Mesothelial cell of epicardium (in vitro differentiated cells): ENCODE data around the gene OLFML2B. TPM values are rescaled to one million over a fixed set of nuclear protein-coding genes. Genes with fewer than 3 reads are reported as not detected.

Experiments
- DNase-seq, 2 experiments: peaks; one replicate each; pipeline ENCODE4 v3.0.0; 2021; ENCODE audit warnings: low spot score in 2 of 2; ENCODE audit not compliant: unreplicated experiment in 2 of 2
- H3K27ac Mint-ChIP-seq: 2 replicates; pipeline ENCODE4 v1.8.0; 2021; ENCODE audit warnings: mixed read lengths
- H3K27me3 Mint-ChIP-seq: 2 replicates; pipeline ENCODE4 v1.8.0; 2021; ENCODE audit warnings: low read depth, mixed read lengths
- H3K36me3 Mint-ChIP-seq: 2 replicates; pipeline ENCODE4 v1.8.0; 2021; ENCODE audit warnings: mixed read lengths
- H3K4me1 Mint-ChIP-seq: 2 replicates; pipeline ENCODE4 v1.8.0; 2021; ENCODE audit warnings: mixed read lengths
- H3K4me3 Mint-ChIP-seq: 2 replicates; pipeline ENCODE4 v1.8.0; 2021; ENCODE audit warnings: mild to moderate bottlenecking, moderate library complexity, mixed read lengths
- H3K9me3 Mint-ChIP-seq: 2 replicates; pipeline ENCODE4 v1.8.0; 2021; ENCODE audit warnings: mixed read lengths
- total RNA-seq: library from RNA; stranded (reverse); gene quantifications from 3 replicates; pipeline ENCODE4 v1.2.1, GENCODE V29; 2021
- TF ChIP-seq, protein P1 (sequence below): fragments of 200-600 bp; sonication (generic); IDR thresholded peaks from one replicate; pipeline ENCODE4 v1.5.0; 2021; ENCODE audit warnings: antibody characterized with exemption; ENCODE audit not compliant: unreplicated experiment

OLFML2B gene
- total RNA-seq, 1 donor from 2014 or later = 4.4 TPM

DNA sequence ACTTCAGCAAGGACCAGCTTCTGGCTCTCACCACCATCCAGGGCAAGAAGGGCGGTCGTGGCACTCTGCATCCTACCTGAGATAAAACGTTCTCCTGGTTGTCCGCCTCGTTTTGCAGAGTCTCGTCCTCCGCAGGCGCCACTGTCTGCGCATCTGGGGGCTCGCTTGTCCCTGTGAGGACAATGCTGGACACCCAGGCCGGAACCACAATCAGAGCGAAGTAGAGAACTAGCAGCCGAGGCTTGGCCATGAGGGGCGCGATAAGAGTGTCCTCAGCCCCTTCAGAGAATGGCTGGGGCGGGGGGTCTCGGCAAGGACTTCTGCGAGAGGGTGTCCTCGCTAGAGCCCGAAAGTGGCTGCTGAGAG is 505 bp downstream of the OLFML2B start:
- H3K27me3 Mint-ChIP-seq = peaks cover 57% of the 10 kb centered on the region
- DNase-seq = no peak
- no peak overlapping the region for H3K27ac Mint-ChIP-seq
- TF ChIP-seq, protein P1, sequence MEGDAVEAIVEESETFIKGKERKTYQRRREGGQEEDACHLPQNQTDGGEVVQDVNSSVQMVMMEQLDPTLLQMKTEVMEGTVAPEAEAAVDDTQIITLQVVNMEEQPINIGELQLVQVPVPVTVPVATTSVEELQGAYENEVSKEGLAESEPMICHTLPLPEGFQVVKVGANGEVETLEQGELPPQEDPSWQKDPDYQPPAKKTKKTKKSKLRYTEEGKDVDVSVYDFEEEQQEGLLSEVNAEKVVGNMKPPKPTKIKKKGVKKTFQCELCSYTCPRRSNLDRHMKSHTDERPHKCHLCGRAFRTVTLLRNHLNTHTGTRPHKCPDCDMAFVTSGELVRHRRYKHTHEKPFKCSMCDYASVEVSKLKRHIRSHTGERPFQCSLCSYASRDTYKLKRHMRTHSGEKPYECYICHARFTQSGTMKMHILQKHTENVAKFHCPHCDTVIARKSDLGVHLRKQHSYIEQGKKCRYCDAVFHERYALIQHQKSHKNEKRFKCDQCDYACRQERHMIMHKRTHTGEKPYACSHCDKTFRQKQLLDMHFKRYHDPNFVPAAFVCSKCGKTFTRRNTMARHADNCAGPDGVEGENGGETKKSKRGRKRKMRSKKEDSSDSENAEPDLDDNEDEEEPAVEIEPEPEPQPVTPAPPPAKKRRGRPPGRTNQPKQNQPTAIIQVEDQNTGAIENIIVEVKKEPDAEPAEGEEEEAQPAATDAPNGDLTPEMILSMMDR = no peak
- H3K4me1 Mint-ChIP-seq = peaks cover 12% of the 10 kb centered on the region
- H3K36me3 Mint-ChIP-seq = peaks cover 2% of the 10 kb centered on the region
- H3K4me3 Mint-ChIP-seq = peak overlapping the region; percentile 82
- peaks cover 11% of the 10 kb centered on the region for H3K9me3 Mint-ChIP-seq

DNA sequence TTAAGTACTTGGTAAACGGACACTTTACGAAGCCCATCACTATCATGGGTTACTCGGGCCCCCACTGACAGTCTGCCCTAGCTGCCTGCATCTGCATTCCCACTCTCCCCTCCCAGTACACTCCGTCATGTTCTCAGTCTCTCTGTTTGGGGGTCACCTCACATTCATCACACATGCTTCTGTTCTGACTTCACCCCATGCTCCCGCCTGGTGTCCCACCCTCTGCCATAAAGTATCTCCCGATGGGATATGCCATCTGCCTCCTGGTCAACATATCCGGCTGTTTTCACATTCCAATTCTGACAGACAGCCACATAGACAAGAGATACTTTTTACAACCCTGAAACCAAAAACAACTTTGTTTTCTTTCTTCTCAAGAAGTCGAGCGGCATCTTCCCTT is 1.0 kb downstream of the OLFML2B start:
- DNase-seq = no peak
- H3K36me3 Mint-ChIP-seq = peaks cover 2% of the 10 kb centered on the region
- peak overlapping the region; percentile 82 for H3K4me3 Mint-ChIP-seq
- H3K9me3 Mint-ChIP-seq = peaks cover 11% of the 10 kb centered on the region
- peaks cover 53% of the 10 kb centered on the region for H3K27me3 Mint-ChIP-seq
- H3K4me1 Mint-ChIP-seq = peaks cover 12% of the 10 kb centered on the region
- H3K27ac Mint-ChIP-seq = no peak overlapping the region
- TF ChIP-seq, protein P1 = no peak

DNA sequence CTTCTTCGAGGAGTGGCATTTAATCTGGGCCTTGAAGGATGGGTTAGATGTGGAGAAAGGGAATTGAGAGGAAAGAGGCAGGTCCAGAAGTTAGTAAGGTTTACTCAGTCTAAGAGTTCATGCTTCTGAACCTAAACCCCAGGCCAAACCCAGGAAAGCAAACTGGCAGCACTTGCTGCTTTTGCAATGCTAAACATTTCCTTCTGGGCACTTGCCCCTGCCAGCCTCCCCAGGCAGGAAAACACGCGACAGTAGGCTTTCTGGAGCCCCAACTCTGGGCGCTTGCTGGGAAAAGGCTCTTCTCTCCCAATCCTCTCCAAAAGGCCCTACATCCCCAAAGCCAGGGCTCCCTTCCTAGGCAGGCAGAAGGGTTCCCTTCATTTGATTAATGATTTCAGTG is 2.5 kb downstream of the OLFML2B start:
- no peaks in the 10 kb centered on the region for H3K36me3 Mint-ChIP-seq
- H3K4me3 Mint-ChIP-seq = no peak overlapping the region
- DNase-seq = no peak
- no peaks in the 10 kb centered on the region for H3K9me3 Mint-ChIP-seq
- no peak overlapping the region for H3K27ac Mint-ChIP-seq
- peaks cover 44% of the 10 kb centered on the region for H3K27me3 Mint-ChIP-seq
- peaks cover 12% of the 10 kb centered on the region for H3K4me1 Mint-ChIP-seq
- TF ChIP-seq, protein P1 = no peak

DNA sequence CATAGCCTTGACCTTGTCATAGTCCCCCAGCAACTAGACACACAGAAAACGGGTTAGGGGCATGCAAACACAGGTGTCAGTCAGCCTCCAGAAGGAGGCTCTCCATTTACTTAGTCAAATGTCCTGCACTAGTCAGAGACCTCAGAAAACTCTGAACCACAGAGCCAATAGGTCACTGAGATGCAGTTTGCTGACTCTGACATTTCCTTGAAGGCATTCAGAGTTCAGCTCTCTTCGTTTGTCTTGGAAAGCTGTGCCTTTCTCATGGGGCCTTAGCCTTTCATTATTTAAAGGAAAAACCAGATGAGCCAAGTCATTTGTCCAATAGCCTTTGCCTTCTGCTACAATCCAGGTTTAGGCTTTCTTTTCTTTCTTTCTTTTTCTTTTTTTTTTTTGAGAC is 3.5 kb downstream of the OLFML2B start:
- TF ChIP-seq, protein P1 = no peak
- Mint-ChIP-seq H3K4me1 (peaks cover 12% of the 10 kb centered on the region), H3K27ac (no peak overlapping the region), H3K27me3 (peaks cover 37% of the 10 kb centered on the region), H3K9me3 (no peaks in the 10 kb centered on the region), H3K4me3 (no peak overlapping the region), H3K36me3 (no peaks in the 10 kb centered on the region)
- DNase-seq = no peak

DNA sequence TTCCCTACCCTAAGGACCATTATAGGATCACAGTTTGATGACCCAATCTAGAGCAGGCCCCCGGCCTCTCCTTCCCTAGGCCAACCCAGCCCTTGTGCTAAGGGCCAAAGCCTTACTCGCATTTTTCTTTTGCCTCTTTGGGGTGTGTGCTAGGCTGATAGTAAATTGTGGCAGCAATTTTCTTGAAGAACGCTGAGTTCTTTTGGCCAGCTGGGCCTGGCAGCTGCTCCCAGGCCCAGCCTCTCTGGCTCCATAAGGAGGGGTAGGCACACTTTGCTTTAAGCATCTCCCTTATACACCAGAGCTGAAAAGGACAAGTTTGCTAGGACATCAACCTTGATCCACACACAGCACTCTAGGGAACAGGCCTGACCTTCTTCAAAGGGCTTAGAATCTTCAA is 4.2 kb downstream of the OLFML2B start:
- H3K27ac Mint-ChIP-seq = no peak overlapping the region

More for the DNA sequence above, 4.2 kb downstream of the OLFML2B start:
- Mint-ChIP-seq H3K27me3 (peaks cover 32% of the 10 kb centered on the region), H3K4me3 (no peak overlapping the region), H3K9me3 (no peaks in the 10 kb centered on the region), H3K36me3 (no peaks in the 10 kb centered on the region), H3K4me1 (peaks cover 11% of the 10 kb centered on the region)
- TF ChIP-seq, protein P1 = no peak
- DNase-seq = no peak
